Psoas muscle (tissue), 8 donors: ENCODE measurements around the gene ARFGAP3. TPM values are rescaled to one million over a fixed set of nuclear protein-coding genes. Genes with fewer than 3 reads are reported as not detected.

Experiments used
- ATAC-seq, 4 donors: fragments of 200-7000 bp; cut with Tn5 transposase; one replicate each; pipeline ENCODE4 v1.9.1; 2020; ENCODE audit warnings: moderate library complexity in 3 of 4, mild to moderate bottlenecking in 2 of 4
- DNase-seq, 2 donors: peaks; one replicate each; pipeline ENCODE4 v3.0.0-alpha.2; 2020
- H3K27ac ChIP-seq: fragments of 200-600 bp; one replicate; pipeline ENCODE4 v1.8.0; 2022
- H3K27me3 ChIP-seq, 3 donors: fragments of 200-600 bp in 1 of 3; one replicate each; pipeline versions ENCODE4 v1.6.1 to v1.8.0; 2013 to 2022; ENCODE audit warnings: low read length in 2 of 3, mild to moderate bottlenecking in 2 of 3, moderate library complexity in 1 of 3; ENCODE audit not compliant: insufficient read depth in 3 of 3
- H3K36me3 ChIP-seq, 2 donors: fragments of 200-600 bp in 1 of 2; one replicate each; pipeline versions ENCODE4 v1.6.1 to v1.8.0; 2013 to 2022; ENCODE audit warnings: low read depth in 1 of 2, mild to moderate bottlenecking in 1 of 2, moderate library complexity in 1 of 2; ENCODE audit not compliant: insufficient read depth in 1 of 2
- H3K4me1 ChIP-seq: fragments of 200-600 bp; one replicate; pipeline ENCODE4 v1.8.0; 2022
- H3K4me3 ChIP-seq: fragments of 200-600 bp; one replicate; pipeline ENCODE4 v1.8.0; 2022; ENCODE audit warnings: mild to moderate bottlenecking
- H3K9me3 ChIP-seq: fragments of 200-600 bp; one replicate; pipeline ENCODE4 v1.8.0; 2022
- CTCF ChIP-seq: fragments of 200-600 bp; IDR thresholded peaks from one replicate; pipeline ENCODE4 v1.8.0; 2022; ENCODE audit warnings: antibody characterized with exemption
- WGBS, 3 donors: extraction: QIAGEN DNeasy Blood & Tissue Kit; methylation state at CpG; one replicate each; pipeline versions ENCODE4 v1.1.6 to v1.1.7; 2013; 5-methylcytosine and 5-hydroxymethylcytosine counted together
- intact Hi-C, 2 donors: fragments of 100-400 bp; cut with DNase I; formaldehyde crosslinking; loops; one replicate each; pipeline versions ENCODE4 v1.11.0 to v1.14.2; 2022
- polyA plus RNA-seq, 3 donors: library from polyadenylated mRNA; stranded (reverse); fragments of 200-250 nt; gene quantifications; one replicate each; pipeline ENCODE4 v1.2.3, GENCODE V29; 2013
- total RNA-seq, 4 donors: library from RNA; stranded (reverse); fragmentation: NEBNext Ultra II Directional in 2 of 4; extraction: Animal tissue kit (Norgen Biotek cat#: 25700) in 2 of 4; gene quantifications; one replicate each; pipeline versions ENCODE4 v1.2.1 to v1.2.4, GENCODE V29; 2021 to 2023
- donor health status: healthy with polysubstance abuse.
- donor health status: DM: no; HTN: no; CAD: no; lungs with moderate emphysema.
- donor health status: Bipolar disorder and iron deficiency.
- donor health status: healthy.
- donor health status: DM: yes; HTN: yes; CAD: no.
- donor health status: DM: no; HTN: no; CAD: no.
- donor health status: DM: no; HTN: no; CAD: no.
- donor health status: DM: yes; HTN: yes; CAD: no.

The ARFGAP3 gene
- total and polyA plus RNA-seq, 7 donors: 18.4 to 36.1 (median 23.8) TPM

- no peak for DNase-seq
- ATAC-seq: peak in 3 of 4 donors; percentile 2 to 13 (median 6)
- H3K4me1 ChIP-seq: peaks cover 38% of the 10 kb centered on the region
- no peaks in the 10 kb centered on the region for H3K9me3 ChIP-seq
- no peaks in the 10 kb centered on the region for H3K36me3 ChIP-seq
- 75 to 85% (median 81%) methylated on average over 14 of the region's 14 CpGs for WGBS, 3 donors
- H3K27ac ChIP-seq: peak overlapping the region; percentile 97
- H3K4me3 ChIP-seq: peak overlapping the region; percentile 91
- intact Hi-C loops: no loop called here
- H3K27me3 ChIP-seq: no peaks in the 10 kb centered on the region
- no peak for TF ChIP-seq CTCF
These were observed 890 bp upstream of the ARFGAP3 start for GRCh38 chr22:42857845-42858481.

GRCh38 chr22:42856179-42856864, 751 bp downstream of the ARFGAP3 start:
- TF ChIP-seq CTCF: no peak
- Histone ChIP-seq H3K4me1 (peaks cover 38% of the 10 kb centered on the region), H3K9me3 (no peaks in the 10 kb centered on the region), H3K4me3 (peak overlapping the region; percentile 91), H3K27me3 (no peaks in the 10 kb centered on the region), H3K27ac (peak overlapping the region; percentile 97), H3K36me3 (no peaks in the 10 kb centered on the region)
- DNase-seq (peak; percentile 73 to 84), ATAC-seq (peak; percentile 26 to 40 (median 34))
- intact Hi-C loops: no loop called here
- WGBS, 3 donors: 0 to 1% (median 0%) methylated on average over 28 to 44 of the region's 44 CpGs

- peak overlapping the region; percentile 97 for H3K27ac ChIP-seq
- TF ChIP-seq CTCF: no peak
- peak overlapping the region; percentile 91 for H3K4me3 ChIP-seq
- intact Hi-C loops: no loop called here
- H3K36me3 ChIP-seq: no peaks in the 10 kb centered on the region
- H3K27me3 ChIP-seq: no peaks in the 10 kb centered on the region
- DNase-seq: no peak
- no peak for ATAC-seq
- WGBS, 3 donors: 29 to 37% (median 32%) methylated on average over 4 of the region's 4 CpGs
- H3K4me1 ChIP-seq: peaks cover 34% of the 10 kb centered on the region
- no peaks in the 10 kb centered on the region for H3K9me3 ChIP-seq
These were observed 1.4 kb downstream of the ARFGAP3 start for GRCh38 chr22:42855721-42856120.

- no peak for ATAC-seq
- H3K4me1 ChIP-seq: peaks cover 29% of the 10 kb centered on the region
- WGBS, 3 donors: 64 to 80% (median 65%) methylated on average over 8 of the region's 8 CpGs
- no peaks in the 10 kb centered on the region for H3K9me3 ChIP-seq
- intact Hi-C loops: no loop called here
- DNase-seq: no peak
- H3K4me3 ChIP-seq: peak overlapping the region; percentile 91
- no peak for TF ChIP-seq CTCF
- H3K27me3 ChIP-seq: no peaks in the 10 kb centered on the region
- H3K36me3 ChIP-seq: no peaks in the 10 kb centered on the region
- H3K27ac ChIP-seq: no peak overlapping the region
These were observed 1.9 kb downstream of the ARFGAP3 start for GRCh38 chr22:42855211-42855610.
